Dedifferentiated amniotic fluid mesenchymal stem cell (primary cell): ENCODE results near the gene GAS2L2.
A peak's percentile ranks its signal among the peaks of the same experiment; 100 is the strongest.

Experiments
- DNase-seq: peaks from one replicate; pipeline ENCODE4 v3.0.0-alpha.2; 2016; ENCODE audit errors: extremely low spot score

Gene GAS2L2

GRCh38 chr17:35752945-35753764, at the start of gene GAS2L2:
GAS2L2 (minus strand) TSS chr17:35753239; CDS start chr17:35752850, 389 bp downstream.
- DNase-seq = no peak

DNA sequence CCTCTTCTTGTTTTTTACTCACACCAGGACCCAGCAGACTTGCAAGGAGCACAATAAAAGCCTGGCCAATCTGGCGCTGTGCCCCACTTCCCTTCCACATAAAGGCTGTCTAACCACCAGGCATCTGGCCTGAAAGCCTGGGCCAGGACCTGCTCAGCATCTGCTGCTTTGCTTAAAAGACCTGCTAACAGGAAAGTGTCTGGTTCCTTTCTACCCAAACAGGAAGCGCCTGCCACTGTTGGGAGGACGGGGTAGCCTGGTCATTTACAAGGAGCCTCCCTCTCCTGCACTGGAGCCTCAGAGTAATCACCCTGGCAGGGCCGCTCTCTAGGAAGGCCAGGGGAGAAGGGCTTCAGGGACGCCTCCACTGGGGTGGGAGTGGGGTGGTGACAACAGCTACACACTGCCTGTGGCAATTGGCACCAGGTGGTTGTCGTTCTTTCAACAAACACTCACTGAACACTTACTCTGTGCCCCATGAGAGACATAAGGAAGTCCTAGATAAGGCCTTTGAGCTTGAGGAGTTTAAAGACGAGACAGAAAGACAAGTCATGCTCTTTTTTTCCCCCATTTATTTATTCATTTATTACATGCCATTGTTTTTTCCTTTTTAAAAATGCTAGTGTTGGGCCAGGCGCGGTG, 48.7 kb upstream of the GAS2L2 start:
- DNase-seq = no peak

DNA sequence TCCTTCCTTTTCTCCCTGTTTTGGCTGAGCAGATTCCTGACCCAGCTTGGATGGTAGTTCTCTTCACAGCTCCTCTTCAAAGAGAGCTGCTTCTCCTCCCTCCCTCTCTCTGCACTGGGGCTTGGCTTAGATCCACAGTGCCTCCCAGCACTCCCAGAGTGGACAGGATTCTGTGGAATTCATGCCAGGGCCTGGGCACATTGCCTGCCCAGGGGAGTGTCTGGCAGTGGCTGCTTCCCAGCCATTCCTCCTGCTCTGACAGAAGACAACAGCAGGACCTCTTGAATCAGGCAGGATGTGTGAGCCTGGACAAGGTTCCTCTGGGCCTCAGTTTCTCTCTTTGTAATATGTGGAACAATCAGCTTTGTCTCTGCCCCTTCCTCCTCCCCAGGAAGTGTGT, 46.9 kb upstream of the GAS2L2 start:
- DNase-seq = peak; percentile 81

- DNase-seq = no peak
These were observed 44.9 kb upstream of the GAS2L2 start for GRCh38 chr17:35797918-35798317.

- no peak for DNase-seq
These were observed 44.3 kb upstream of the GAS2L2 start for GRCh38 chr17:35797370-35797769.

DNA sequence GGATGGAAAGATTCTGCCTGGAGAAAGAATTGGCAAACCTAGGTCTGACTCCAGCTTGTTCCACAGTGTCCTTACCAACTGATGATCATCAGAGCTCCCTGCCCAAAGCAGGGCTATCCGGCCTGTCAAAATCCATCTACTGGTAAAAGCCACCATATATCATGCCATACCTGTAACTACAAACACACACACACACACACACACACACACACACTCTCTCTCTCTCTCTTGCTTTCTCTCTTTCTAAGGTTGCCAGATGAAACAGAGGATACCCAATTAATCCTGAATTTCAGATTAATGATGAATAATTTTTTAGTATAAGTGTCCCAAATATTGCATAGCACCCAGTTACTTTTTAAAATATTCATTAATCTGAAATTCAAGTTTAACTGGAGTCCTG, 43.9 kb upstream of the GAS2L2 start:
- no peak for DNase-seq

DNA sequence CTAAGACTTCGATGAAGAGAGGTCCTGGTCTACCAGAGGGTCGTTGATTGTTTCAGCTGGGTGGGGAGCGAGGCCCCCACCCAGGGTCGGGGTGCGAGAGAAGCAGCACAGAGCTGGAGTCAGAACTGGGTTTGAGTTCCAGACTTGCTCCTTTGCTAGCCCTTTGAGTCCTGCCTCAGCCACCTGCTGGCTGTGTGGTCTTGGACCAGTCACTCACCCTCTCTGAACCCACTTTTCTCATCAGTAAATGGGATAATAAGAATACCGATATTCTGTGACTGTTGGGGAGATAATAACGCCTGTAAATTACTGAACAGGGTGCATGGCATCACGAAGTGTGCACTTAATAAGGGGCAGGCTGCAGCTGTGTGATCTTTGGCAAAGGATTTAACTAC, 42.8 kb upstream of the GAS2L2 start:
- no peak for DNase-seq

GRCh38 chr17:35795007-35795870, 42.2 kb upstream of the GAS2L2 start, which contains the start of gene MMP28:
MMP28 (minus strand) TSS chr17:35795641; CDS start chr17:35795377, 264 bp downstream.
- no peak for DNase-seq

GRCh38 chr17:35793257-35793656, 40.2 kb upstream of the GAS2L2 start:
- no peak for DNase-seq

DNA sequence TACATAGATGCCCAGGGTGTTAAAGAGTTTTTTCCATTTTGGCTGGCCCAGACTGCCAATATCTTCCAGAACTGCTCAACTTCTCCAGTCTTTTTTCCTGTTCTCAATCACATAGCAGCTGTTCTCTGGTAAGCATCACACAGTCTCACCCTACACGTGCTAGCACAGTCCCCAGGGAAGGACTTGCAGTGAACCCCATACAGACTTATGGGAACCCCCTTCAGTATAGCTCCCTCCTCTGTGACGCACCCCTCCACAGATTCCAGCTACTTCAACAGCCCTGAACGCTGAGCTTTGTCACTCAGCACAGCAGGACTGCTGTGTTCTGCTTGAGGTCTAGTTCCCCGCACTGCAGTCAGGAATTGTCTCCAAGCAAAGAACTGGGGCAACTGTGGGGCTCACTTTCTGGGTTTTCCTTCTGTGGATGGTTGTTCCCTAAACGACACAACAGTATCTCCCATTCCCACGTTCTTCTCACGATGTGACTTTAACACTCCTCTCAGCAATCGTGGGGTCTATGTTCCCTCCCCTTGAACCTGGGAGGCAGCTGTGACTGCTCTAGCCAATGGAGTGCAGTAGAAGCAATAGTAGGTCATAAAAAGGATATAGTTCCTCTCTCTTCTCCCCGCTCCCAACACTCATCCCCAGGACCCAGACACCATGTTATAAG, 38.8 kb upstream of the GAS2L2 start:
- DNase-seq = no peak

GRCh38 chr17:35790841-35791240, 37.8 kb upstream of the GAS2L2 start:
- DNase-seq = no peak

DNA sequence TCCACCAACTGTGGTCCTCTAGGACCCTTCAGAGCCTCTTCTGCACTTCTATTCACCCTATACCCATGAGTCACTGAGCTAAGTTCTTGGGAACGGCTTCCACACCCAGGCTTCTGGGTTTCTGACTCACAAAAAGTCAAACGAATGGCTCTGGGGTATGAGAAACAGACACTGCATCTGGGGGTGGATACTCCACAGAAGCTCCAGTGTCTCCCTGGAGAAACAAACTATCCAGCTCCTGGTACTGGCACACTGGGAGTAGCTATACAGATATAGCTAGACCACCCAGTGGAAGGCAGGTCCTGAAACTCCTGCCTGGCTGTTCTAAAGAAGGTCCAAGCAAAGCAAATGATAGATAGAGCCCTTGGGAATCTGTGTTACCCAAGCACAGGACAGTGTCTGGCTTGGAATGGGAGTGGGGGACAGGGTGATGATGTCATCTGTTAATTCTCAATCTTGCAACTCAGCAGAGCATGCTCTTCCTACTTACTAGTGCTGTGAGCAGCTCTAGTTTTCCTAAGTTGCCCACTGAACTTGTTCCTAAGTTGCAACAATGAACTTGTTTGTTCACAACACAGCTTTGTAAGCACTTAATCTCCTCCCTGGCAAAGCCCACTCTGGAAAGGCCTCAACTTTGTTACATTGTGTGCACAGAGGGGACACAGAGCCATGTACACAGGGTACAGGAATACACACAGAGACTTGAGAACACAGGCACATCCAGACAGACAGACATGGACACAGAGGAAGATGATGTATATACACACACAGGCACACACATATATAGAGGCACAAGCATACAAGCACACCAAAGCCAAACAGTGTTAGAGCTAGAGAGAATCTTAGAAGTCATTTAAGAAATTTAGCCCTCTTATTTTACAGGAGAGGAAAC, 35.7 kb upstream of the GAS2L2 start:
- DNase-seq = peak; percentile 83

DNA sequence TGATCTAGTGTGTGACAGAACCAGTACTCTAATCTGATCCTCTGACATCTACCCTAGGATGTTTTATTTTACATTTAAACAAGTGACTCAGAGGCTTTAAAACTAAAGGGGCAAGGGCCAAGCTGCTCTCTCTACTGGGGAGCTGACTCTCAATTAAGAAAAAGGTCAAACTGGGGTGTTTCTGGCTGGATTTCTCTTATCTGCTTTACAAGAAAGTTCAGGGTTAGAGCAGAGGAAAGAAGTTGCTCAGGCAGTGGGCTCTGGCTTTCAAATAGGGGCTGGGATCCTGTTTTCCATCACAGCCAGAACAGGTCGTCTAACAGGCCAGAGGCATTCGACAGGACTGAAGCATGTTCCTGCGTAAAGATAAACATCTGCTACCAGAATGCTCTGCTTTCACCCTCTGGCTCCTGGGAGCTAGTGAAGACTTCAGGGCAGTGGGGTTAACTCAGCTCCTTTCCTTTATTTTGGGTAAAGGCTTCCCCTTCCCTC, 33.9 kb upstream of the GAS2L2 start:
- no peak for DNase-seq

GRCh38 chr17:35784895-35785294, 31.9 kb upstream of the GAS2L2 start:
- DNase-seq = no peak

DNA sequence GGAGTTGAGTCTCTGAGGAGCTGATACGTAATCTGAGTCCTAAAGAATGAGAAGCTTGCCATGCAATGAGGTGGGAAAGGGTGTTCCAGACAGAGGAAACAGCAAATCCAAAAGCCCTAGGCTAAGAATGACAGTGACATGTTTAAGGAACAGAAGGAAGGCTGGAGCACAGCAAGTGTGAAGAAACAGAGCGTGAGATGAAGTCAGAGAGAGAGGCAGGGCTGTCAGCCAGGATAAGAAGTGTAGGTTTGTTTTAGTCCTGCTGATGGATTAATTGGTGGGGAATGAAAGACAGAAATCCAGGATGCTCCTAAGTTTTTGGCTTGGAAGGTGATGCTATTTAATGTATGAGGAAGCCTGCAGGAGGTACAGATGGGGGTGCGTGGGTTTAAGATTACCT, 27.9 kb upstream of the GAS2L2 start:
- no peak for DNase-seq

GRCh38 chr17:35778641-35779196, 25.7 kb upstream of the GAS2L2 start:
- no peak for DNase-seq

DNA sequence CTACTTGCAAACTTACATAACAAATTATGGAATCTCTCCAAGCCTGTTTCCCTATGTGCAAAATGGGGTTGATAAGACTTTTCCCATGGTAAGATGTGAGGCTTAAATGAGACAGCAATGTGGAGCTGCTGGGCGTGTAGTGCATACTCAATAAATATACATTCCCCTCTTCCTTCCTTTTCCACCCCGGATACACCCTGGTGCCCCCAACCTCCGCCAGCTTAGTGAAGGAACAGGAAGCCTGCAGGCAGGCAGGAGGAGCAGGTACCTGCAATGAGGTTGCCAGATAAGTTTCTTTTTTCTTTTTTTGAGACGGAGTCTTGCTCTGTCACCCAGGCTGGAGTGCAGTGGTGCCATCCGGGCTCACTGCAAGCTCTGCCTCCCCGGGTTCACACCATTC, 22.5 kb upstream of the GAS2L2 start:
- no peak for DNase-seq

DNA sequence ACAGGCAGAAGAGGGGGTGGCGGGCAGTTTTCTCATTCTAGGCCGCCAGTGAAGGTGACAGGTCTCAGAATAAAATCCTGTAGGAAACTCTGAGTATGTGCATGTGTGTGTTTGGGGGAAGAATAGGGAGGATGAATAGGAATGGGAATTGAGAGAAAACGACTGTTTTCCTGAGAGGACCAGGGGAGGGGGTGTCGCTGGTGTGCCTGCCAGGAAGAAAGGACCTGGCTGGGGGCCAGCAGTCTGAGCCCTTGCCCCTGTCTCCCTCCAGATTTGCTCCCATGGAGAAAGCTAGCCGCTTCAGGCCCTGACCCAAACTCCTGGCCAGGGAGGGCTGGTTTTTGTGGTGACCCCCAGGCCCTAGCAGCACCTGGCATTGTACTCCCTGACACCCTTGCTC, 22.0 kb upstream of the GAS2L2 start:
- DNase-seq = no peak

- DNase-seq = peak; percentile 28
These were observed 21.5 kb upstream of the GAS2L2 start for GRCh38 chr17:35774499-35774898.
